GM23338 (cell line): Measurements from ENCODE around the gene USP19. TPM values are rescaled to one million over a fixed set of nuclear protein-coding genes. Genes with fewer than 3 reads are reported as not detected.

Experiments used
- ATAC-seq: fragments of 200-7000 bp; cut with Tn5 transposase; 3 replicates; pipeline ENCODE4 v1.9.1; 2020
- DNase-seq: peaks from one replicate; pipeline ENCODE4 v3.0.0-alpha.2; 2015; ENCODE audit warnings: low spot score
- H2AFZ ChIP-seq: fragments of 200-600 bp; sonication (generic); 2 replicates; pipeline ENCODE4 v1.8.0; 2016; ENCODE audit warnings: antibody characterized with exemption, mild to moderate bottlenecking, moderate library complexity
- H3F3A ChIP-seq: fragments of 200-600 bp; sonication (generic); replicated peaks from 2 replicates; pipeline ENCODE4 v1.8.0; 2017; ENCODE audit warnings: antibody characterized with exemption, mixed run types, low read depth
- H3K27ac ChIP-seq: fragments of 200-600 bp; sonication (generic); 2 replicates; pipeline ENCODE4 v1.6.1; 2016; ENCODE audit warnings: low read depth
- H3K27me3 ChIP-seq: fragments of 200-600 bp; sonication (generic); 2 replicates; pipeline ENCODE4 v1.8.0; 2016; ENCODE audit warnings: mild to moderate bottlenecking, mixed run types, moderate library complexity; ENCODE audit not compliant: insufficient read depth
- H3K36me3 ChIP-seq: fragments of 200-600 bp; sonication (generic); 2 replicates; pipeline ENCODE4 v1.8.0; 2016; ENCODE audit warnings: mild to moderate bottlenecking; ENCODE audit not compliant: insufficient read depth
- H3K4me1 ChIP-seq: fragments of 200-600 bp; sonication (generic); 2 replicates; pipeline ENCODE4 v1.8.0; 2016; ENCODE audit warnings: mild to moderate bottlenecking, moderate library complexity; ENCODE audit not compliant: insufficient read depth
- H3K4me2 ChIP-seq: fragments of 200-600 bp; sonication (generic); 2 replicates; pipeline ENCODE4 v1.7.1; 2017; ENCODE audit warnings: mixed run types
- H3K4me3 ChIP-seq: fragments of 200-600 bp; sonication (generic); 2 replicates; pipeline ENCODE4 v1.6.1; 2016; ENCODE audit warnings: mixed run types
- H3K79me2 ChIP-seq: fragments of 200-600 bp; sonication (generic); replicated peaks from 2 replicates; pipeline ENCODE4 v1.8.0; 2017; ENCODE audit warnings: mild to moderate bottlenecking; ENCODE audit not compliant: insufficient read depth
- H3K9me2 ChIP-seq: fragments of 200-600 bp; sonication (generic); 2 replicates; pipeline ENCODE4 v1.8.0; 2017; ENCODE audit not compliant: insufficient read depth
- H4K20me1 ChIP-seq: fragments of 200-600 bp; sonication (generic); replicated peaks from 2 replicates; pipeline ENCODE4 v1.8.0; 2017; ENCODE audit warnings: mild to moderate bottlenecking; ENCODE audit not compliant: insufficient read depth
- H3K27ac Mint-ChIP-seq: 2 replicates; pipeline ENCODE4 v1.8.0; 2020; ENCODE audit warnings: inconsistent platforms, mild to moderate bottlenecking, moderate library complexity, mixed read lengths
- H3K27me3 Mint-ChIP-seq: 3 replicates; pipeline ENCODE4 v1.8.0; 2022; ENCODE audit warnings: low read depth, mild to moderate bottlenecking, moderate library complexity, mixed read lengths, inconsistent platforms; ENCODE audit not compliant: insufficient read depth, poor library complexity
- H3K36me3 Mint-ChIP-seq: 3 replicates; pipeline ENCODE4 v1.8.0; 2021; ENCODE audit warnings: low read depth, mild to moderate bottlenecking, inconsistent platforms, moderate library complexity, mixed read lengths
- H3K4me1 Mint-ChIP-seq: 3 replicates; pipeline ENCODE4 v1.8.0; 2020; ENCODE audit warnings: mild to moderate bottlenecking, inconsistent platforms, mixed read lengths
- H3K4me3 Mint-ChIP-seq: 3 replicates; pipeline ENCODE4 v1.8.0; 2021; ENCODE audit warnings: moderate library complexity, mild to moderate bottlenecking, inconsistent platforms, mixed read lengths
- H3K9me3 Mint-ChIP-seq: 3 replicates; pipeline ENCODE4 v1.8.0; 2020; ENCODE audit warnings: moderate library complexity, mild to moderate bottlenecking, inconsistent platforms, mixed read lengths
- CREB1 ChIP-seq: fragments of 250-450 bp; sonication (Bioruptor Pico); IDR thresholded peaks from 2 replicates; pipeline ENCODE4 v1.5.0; 2020; ENCODE audit warnings: low read depth, mild to moderate bottlenecking, moderate library complexity
- CTCF ChIP-seq, 2 experiments: fragments of 200-600 bp in 1 of 2; sonication (generic) in 1 of 2; conservative IDR thresholded peaks; 2 replicates each; pipeline versions ENCODE4 v1.5.1 to v1.6.1; 2016 to 2017; ENCODE audit warnings: antibody characterized with exemption in 2 of 2, low read depth in 2 of 2, mild to moderate bottlenecking in 2 of 2, moderate library complexity in 1 of 2
- ETS1 ChIP-seq: IDR thresholded peaks from 2 replicates; pipeline ENCODE4 v1.6.1; 2016; ENCODE audit warnings: antibody characterized with exemption
- JUNB ChIP-seq: IDR thresholded peaks from one replicate; pipeline ENCODE4 v1.6.1; 2016; ENCODE audit warnings: antibody characterized with exemption; ENCODE audit not compliant: unreplicated experiment
- POLR2AphosphoS5 ChIP-seq: IDR thresholded peaks from 2 replicates; pipeline ENCODE4 v1.6.1; 2016; ENCODE audit warnings: antibody characterized with exemption, low read depth
- REST ChIP-seq: IDR thresholded peaks from one replicate; pipeline ENCODE4 v1.6.1; 2018; ENCODE audit warnings: antibody characterized with exemption; ENCODE audit not compliant: unreplicated experiment
- STAT1 ChIP-seq: IDR thresholded peaks from one replicate; pipeline ENCODE4 v1.6.1; 2016; ENCODE audit warnings: antibody characterized with exemption; ENCODE audit not compliant: unreplicated experiment
- ZNF331 ChIP-seq: fragments of 250-450 bp; sonication (Bioruptor Pico); IDR thresholded peaks from 2 replicates; pipeline ENCODE4 v1.5.0; 2020; ENCODE audit warnings: low read depth, mild to moderate bottlenecking, moderate library complexity
- polyA plus RNA-seq: library from polyadenylated mRNA; unstranded; fragments of >200 nt; fragmentation: Nextera tagmentation; extraction: Ambion mirVana; gene quantifications from 2 replicates; pipeline ENCODE4 v1.2.1, GENCODE V29; 2016
- total RNA-seq: library from RNA; depleted of rRNA; stranded (reverse); fragments of >200 nt; shearing (Covaris generic); gene quantifications from 2 replicates; pipeline ENCODE4 v1.2.3, GENCODE V29; 2014

The USP19 gene
- total and polyA plus RNA-seq, 2 experiments from 2014 or later, result 13.2 to 62.0 TPM

- Histone ChIP-seq H3K4me1 (peaks cover 14% of the 10 kb centered on the region), H3K4me3 (peak within 1 kb of the TSS; percentile 97), H3K27me3 (no peaks in the 10 kb centered on the region), H3K27ac (peak within 1 kb of the TSS; percentile 66; the same call in 1 of the 2 replicates), H3K9me2 (peaks cover 8% of the 10 kb centered on the region; the same call in 1 of the 2 replicates), H3K79me2 (peaks cover 18% of the 10 kb centered on the region), H3K36me3 (no peaks in the 10 kb centered on the region; the same call in 1 of the 2 replicates), H4K20me1 (peaks cover 10% of the 10 kb centered on the region), H3K4me2 (peak within 1 kb of the TSS; percentile 99), H3F3A (no peaks in the 10 kb centered on the region), H2AFZ (peak within 1 kb of the TSS; percentile 63)
- Mint-ChIP-seq H3K4me1 (peaks cover 16% of the 10 kb centered on the region), H3K4me3 (peak within 1 kb of the TSS; percentile 96), H3K27me3 (peaks cover 10% of the 10 kb centered on the region), H3K36me3 (peaks cover 25% of the 10 kb centered on the region), H3K27ac (peak within 1 kb of the TSS; percentile 94), H3K9me3 (no peaks in the 10 kb centered on the region)
- TF ChIP-seq ZNF331, result no peak
- TF ChIP-seq ETS1, result peak; percentile 81
- peak; percentile 92 for DNase-seq
- peak; percentile 67 for ATAC-seq
These were observed 45.4 kb upstream of the USP19 start, which contains the start of gene CCDC71 for GRCh38 chr3:49165771-49166751. TSS of gene CCDC71 (minus strand) at chr3:49166331. CDS start at chr3:49164208, 2,123 bp downstream.

GRCh38 chr3:49164983-49165720 lies 44.5 kb upstream of the USP19 start:
- Histone ChIP-seq H4K20me1 (peaks cover 10% of the 10 kb centered on the region), H3F3A (no peaks in the 10 kb centered on the region), H3K4me1 (peaks cover 14% of the 10 kb centered on the region), H3K27me3 (no peaks in the 10 kb centered on the region), H2AFZ (0 out of 2 replicates have a peak overlapping the region, but pooled peaks have one; percentile 10), H3K36me3 (no peaks in the 10 kb centered on the region; the same call in 1 of the 2 replicates), H3K27ac (peak overlapping the region; percentile 66; the same call in 1 of the 2 replicates), H3K9me2 (peaks cover 8% of the 10 kb centered on the region; the same call in 1 of the 2 replicates), H3K4me2 (peak overlapping the region; percentile 99), H3K4me3 (peak overlapping the region; percentile 97), H3K79me2 (peaks cover 18% of the 10 kb centered on the region)
- H3K4me3 Mint-ChIP-seq, result peak overlapping the region; percentile 96
- TF ChIP-seq JUNB (no peak), POLR2AphosphoS5 (no peak), CTCF (conservative IDR thresholded peaks at IDR 0.05; ENCODE audit: low read depth in 2 of 2) (no peak), STAT1 (no peak), ETS1 (no peak), REST (no peak), CREB1 (CRISPR knock-in tag) (no peak)
- DNase-seq (peak; percentile 36), ATAC-seq (peak; percentile 11; the same call in 2 of the 3 replicates)
- H3K36me3 Mint-ChIP-seq, result peaks cover 26% of the 10 kb centered on the region
- H3K4me1 Mint-ChIP-seq, result peaks cover 13% of the 10 kb centered on the region
- peak overlapping the region; percentile 94 for H3K27ac Mint-ChIP-seq
- no peaks in the 10 kb centered on the region for H3K9me3 Mint-ChIP-seq
- H3K27me3 Mint-ChIP-seq, result peaks cover 10% of the 10 kb centered on the region
